HG03354 (cell line): ENCODE results near the gene BACE1-AS.
"Not testable (repeated sequence)": the region's sequence is repeated elsewhere in the genome, so short reads cannot be mapped to it uniquely, and the experiment has no call there.

ENCODE experiments used
- ATAC-seq: cut with Tn5 transposase; IDR thresholded peaks from one replicate; pipeline ENCODE4 v1.9.1; 2021; ENCODE audit warnings: mild to moderate bottlenecking; ENCODE audit not compliant: unreplicated experiment, poor library complexity, severe bottlenecking

The BACE1-AS gene

DNA sequence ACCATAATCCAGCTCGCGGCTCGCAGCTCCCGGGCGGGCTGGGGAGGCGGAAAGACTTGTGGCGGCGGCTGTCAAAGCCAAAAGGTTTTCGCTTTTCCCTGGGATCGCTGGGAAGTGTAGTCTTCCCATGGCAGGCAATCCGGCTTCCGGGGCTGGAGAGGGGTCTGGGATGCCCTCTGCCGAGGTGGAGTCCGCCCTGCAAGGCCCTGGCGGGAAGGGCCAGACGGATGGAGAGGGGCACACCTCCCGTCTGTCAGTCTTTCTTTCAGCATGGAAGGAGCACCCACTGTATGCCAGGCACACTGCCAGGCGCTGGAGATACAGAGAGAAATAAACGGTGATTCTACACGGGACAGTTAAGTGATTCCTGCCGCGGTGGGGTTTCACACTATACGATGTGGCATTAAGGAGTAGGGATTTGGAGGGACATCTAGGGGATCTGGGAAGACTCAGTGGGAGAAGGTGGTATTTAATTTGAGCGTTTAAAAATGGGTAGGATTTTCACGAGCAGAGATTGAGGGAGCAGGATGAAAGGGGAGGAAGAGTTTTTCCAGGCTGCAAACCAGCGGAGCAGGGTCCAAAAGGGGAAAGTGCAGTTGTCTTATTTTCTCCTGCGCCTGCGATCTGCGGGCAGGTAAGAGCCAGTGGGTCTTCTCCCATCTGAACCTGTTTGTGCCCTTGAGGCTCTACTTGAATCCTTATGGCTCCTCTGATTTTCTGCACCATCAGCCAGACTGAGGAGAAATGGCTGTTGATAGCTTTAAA lies 25.2 kb downstream of the BACE1-AS start, which contains the start of gene BACE1:
TSS of gene BACE1 (minus strand) at position 60 of the 765 bp plus-strand sequence. CDS start 461 bp downstream, outside the sequence.
- ATAC-seq = no peak

DNA sequence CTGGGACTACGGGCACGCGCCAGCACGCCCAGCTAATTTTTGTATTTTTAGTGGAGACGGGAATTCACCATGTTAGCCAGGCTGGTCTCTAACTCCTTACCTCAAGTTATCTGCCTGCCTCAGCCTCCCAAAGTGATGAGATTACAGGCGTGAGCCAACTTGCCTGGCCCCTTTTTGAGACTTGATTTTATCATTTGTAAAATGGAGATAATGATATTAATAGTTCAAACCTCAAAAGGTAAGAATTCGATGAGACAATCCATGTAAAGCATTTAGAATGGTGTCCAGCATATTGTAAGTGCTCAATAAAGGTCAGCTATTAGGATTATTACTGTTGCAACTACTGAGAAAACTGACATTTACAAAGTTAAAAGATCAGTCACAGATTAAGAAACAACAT lies 27.6 kb downstream of the BACE1-AS start:
- no peak for ATAC-seq

DNA sequence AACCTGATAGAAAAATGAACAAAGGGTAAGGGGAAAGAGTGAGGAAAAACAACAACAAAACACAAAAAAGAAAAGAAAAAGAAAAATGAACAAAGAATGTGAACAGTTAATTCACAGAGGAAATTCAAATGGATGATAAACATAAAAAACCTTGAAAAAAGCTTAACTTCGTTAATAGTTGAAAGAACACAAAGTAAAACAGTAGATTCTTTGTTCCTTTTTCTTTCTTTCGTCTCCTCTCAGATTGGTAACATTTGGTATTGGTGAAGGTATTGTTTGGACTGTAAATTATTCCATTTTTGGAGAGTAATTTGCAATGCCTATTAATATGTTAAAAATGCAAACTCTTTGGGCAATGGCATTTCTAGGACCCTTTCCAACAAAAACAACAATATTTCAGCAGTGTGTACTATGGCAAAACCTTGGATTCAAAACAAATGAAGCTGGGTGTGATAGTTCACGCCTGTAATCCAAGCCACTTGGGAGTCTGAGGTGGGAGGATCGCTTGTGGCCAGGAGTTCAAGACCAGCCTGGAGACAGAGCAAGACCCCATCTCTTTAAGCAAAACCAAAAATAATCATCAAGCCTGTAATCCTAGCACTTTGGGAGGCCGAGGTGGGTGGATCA lies 28.2 kb downstream of the BACE1-AS start:
- no peak for ATAC-seq

DNA sequence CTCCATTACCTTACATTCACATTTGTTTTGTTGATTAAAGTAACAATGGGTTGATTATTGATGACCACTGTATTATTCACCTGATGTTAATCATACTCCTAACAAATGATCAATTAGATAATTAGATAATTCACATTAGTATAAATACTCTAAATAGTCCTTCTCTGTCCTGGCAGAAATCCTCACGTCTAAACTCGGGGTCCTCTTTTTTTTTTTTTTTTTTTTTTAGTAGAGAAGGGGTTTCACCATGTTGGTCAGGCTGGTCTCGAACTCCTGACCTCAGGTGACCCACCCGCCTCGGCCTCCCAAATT lies 36.1 kb downstream of the BACE1-AS start:
- not testable (repeated sequence) for ATAC-seq

DNA sequence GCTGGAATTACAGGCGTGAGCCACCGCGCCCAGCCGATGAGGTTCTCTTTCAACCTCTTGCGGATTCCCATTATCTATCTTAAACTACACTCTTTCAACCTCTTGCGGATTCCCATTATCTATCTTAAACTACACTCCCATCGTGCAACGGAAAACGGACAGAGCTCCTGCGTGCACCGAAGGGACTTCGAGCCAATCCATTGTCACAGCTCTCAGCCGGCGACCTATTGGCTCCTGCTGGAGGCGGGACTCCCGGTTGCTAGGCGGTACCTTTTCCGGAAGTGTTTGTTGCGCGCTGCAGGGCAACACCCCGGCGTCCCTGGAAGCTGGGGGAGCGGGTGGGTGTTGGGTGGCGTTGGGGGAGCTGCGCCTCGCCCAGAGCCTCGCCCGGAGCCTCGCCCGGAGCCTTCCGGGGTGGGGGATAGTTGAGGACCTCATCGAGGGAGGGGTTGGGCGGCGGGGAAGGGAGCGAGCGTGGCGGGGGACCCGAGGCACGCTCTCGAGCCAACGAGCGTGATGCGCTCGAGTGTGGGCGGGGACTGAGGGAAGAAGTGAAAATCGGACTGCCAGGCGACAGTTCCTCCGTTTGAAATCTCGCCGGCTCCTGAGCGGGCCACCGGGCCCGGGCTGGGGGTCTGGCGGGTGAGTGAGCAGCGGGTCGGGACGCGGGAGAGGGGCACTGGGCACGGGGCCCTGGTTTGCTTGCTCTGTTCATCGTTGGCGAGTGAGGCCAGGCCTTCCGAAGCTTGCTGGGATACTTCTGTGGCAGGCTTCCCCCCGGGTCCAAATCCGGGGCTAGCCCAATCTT lies 36.6 kb downstream of the BACE1-AS start, which contains the start of gene CEP164:
TSS of gene CEP164 (plus strand) at position 288 of the 808 bp plus-strand sequence. CDS start 10,733 bp downstream, outside the sequence.
- ATAC-seq = peak; percentile 96

DNA sequence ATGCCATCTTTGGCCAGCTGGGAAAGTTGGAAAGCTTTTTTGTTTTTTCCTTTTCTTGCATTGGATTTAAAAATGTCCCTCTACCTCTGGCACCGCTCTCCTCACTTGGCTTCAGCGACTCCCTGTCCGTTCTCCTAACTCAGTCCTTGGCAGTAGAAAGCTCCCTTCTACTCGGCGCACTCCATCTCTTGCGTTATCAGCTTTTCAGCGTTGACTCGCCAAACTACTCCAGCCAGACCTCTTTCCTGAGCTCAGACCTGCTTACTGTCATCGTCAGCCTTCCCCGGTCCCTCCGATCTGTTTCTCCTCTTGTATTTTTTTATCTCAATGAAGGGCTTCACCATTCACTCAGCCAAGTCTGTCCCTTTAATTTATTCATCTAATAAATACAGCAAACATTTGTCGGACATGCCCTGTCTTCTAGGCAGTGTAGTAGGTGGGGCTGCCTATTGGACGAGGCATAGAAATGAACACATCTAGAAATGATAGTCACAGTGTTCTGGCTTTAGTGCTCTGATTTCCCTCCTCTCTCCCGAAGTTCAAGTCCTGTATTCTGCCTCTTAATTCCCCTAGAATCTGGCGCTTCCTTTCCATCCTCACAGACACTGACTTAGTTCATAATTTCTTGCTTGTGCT lies 37.3 kb downstream of the BACE1-AS start:
- ATAC-seq = peak; percentile 9

DNA sequence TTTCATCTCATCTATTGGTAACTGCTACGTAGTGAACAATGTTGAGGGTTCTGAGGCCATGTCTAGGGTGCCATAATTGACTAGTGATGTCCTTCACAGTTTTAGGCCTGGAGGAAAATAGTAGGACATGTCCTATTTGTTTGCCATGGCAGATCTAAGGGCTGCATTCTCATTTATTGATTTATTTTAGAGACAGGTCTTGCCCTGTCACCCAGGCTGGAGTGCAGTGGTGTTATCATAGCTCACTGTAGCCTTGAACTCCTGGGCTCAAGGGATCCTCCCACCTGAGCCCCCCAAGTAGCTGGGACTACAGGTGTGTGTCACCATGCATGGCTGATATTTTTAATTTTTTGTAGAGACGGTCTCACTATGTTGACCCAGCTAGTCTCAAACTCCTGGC lies 41.7 kb downstream of the BACE1-AS start:
- no peak for ATAC-seq

DNA sequence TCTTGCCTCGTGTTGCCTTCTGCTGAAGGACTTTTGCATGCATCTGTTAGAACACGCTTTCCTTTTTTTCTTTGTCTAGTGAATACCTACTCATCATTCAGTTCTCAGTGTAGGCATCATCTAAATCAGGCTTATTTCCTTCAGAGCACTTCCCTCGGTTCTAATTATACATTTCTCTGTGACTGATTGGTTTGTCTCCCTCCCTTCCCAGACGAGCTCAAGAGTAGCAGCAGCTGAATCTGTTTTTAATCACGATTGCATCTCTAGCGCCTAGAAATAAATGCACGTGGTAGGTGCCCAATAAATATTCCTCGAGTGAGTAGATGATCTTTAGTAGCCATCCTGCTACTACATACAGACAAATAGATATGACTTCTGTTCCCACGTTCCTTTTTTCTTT lies 42.8 kb downstream of the BACE1-AS start:
- no peak for ATAC-seq

DNA sequence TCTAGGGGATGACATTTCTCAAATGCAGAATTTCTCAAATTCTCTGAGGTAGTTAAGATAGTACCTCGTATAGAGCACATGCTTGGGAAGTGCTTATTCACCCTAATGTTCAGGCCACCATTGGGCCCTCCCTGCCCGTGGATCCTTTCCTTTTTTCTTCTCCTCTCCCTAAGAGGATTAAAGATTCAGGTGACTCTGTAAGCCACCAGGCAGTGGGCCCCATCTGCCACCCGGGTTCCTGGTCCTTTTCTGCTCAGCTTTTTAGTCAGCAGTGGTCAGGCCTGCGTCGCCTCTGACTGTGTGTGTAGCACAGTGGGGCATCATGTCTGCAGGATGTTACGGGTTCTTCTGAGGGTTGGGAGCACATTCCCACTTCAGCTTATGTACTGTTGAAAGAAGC lies 43.8 kb downstream of the BACE1-AS start:
- ATAC-seq = no peak

DNA sequence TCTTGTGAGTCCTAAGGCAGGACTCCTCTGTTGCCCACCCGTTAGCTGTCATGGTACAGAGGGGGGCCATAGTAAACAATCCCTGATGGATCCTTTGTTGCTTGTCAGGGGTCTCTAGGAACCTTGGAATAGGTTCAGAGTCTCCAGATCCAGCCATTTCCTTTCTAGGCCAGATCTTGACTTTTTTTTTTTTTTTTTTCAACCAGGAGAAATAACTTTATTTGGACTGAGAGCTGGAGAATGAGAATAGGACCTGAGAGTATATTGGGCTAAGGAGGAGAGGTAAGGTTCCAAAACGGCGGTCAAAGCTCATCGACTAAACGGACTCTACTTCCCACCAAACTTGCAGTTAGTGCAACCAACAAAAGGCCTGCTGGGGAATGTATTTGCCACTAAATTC lies 44.3 kb downstream of the BACE1-AS start:
- no peak for ATAC-seq

DNA sequence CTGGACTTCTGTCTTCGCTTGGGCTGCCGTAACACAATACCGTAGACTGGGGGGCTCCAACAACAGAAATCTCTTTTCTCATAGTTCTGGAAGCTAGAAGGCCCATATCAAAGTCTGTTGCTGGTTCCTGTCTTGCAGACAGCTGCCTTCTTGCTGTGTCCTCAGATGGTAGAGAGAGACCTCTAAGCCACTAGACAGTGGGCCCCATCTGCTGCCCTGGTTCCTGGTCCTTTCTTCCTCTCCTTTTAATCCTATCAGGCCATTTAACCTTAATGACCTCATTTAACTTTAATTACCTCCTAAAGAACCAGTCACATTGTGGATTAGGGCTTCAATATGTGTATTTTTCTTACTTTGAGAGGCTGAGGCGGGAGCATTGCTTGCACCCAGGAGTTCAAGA lies 45.9 kb downstream of the BACE1-AS start:
- no peak for ATAC-seq
